Measurements from ENCODE around the gene NOVA2. TPM values are rescaled to one million over a fixed set of nuclear protein-coding genes. Genes with fewer than 3 reads are reported as not detected.

The NOVA2 gene, protein sequence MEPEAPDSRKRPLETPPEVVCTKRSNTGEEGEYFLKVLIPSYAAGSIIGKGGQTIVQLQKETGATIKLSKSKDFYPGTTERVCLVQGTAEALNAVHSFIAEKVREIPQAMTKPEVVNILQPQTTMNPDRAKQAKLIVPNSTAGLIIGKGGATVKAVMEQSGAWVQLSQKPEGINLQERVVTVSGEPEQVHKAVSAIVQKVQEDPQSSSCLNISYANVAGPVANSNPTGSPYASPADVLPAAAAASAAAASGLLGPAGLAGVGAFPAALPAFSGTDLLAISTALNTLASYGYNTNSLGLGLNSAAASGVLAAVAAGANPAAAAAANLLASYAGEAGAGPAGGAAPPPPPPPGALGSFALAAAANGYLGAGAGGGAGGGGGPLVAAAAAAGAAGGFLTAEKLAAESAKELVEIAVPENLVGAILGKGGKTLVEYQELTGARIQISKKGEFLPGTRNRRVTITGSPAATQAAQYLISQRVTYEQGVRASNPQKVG
- total RNA-seq = 2.9 TPM

DNA sequence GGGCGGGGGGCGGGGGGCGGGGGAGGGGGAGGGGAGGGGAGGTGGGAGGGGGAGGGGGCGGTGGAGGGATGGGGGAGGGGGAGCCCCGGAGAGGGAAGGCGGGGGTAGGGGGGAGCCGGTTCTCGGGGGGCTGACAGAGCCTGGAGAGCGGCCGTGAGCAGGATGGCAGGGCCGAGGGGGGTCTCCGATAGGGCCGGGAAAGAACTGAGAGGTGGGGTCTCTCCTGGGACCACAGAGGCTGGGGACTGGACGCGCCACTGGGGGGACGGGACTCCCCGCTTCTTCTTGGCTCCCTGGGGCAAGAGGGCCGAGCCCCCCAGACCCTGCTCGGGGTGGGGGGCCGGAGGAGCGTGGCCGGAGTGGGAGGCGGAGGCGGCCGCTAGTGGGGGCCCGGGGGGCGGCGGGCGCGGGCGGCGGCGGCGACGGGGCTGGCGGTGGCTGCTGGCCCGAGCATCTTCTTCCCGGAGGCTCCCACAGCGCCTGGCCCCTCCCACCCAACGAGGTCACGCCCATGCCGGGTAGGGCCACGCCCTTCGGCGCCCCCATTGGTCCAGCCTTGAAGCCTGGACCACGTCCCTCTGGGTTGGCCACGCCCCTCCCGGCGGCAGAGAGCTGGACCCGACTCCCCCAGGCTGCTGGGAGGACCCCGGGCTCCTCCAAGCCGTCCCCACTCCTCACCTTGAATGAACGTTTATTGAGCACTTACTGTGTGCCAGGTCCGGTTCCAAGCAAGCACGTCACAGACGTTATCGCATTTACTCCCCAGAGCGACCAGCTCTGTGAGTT lies at the start of gene NOVA2:
Gene NOVA2, minus strand, starts transcription at position 313 of the 786 bp plus-strand sequence. CDS start 514 bp downstream, outside the sequence.
- peak; percentile 49 for DNase-seq

DNA sequence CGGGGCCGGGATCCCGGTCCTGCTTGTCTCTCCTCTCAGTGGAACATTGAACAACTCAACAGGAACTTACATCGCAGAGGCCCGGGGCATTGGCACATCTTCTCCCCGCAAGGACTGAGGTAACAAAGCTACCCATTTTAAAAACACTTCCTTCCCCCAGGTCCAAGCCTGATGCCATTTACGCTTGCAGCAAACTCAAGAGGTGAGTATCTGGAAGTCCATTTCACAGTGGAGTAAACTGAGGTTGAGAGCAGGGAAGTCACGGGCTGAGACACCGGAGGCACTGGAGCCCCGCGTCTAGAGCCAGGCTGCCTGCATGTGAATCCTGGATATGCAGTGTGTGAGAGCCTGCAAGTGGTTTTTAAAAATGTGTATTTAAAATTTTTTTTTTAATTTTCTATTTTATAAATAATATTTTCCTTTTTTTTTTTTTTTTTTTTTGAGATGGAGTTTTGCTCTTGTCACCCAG lies 49.7 kb upstream of the NOVA2 start:
- no peak for DNase-seq

DNA sequence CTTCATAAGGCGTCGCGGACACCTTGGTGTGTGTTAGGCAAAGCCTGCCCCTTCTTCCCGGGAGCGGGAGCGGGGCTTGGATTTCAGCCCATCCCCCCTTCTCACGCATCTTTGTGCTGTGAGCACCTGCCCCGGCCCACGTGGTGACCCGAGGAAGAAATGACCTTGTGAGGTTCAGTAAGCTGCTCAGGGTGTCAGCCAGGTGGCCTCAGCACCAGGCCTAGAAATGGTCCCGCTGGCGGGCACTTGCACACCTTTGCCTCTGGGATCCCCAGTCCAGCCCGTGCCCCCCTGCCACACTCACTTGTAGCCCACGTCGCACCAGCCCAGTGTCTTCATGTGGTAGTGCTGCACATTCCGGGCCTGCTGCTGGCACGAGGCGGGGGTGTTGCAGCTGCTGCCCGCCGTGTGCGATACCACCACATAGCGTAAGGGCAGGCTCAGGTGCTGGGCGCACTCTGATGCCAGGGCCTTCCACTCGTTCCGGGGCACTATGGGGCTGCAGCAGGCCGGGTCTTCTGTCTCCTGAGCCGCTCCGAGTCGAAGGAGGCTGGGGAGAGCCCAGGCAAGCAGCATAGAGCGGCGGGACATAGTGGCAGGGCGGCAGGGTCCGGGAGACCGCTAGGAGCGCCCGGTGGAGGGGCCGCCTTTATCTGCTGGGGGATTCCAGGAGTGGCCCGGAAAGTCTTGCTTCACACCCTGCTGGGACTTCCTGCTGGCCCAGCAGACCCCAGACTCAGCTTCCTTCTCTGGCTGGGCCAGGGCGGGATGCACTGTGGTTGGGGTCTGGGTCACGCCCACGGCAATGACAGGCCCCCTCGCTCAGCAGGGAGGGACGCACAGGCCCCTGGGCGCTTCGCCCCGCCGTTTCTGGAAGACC lies 49.0 kb upstream of the NOVA2 start, which contains the start of gene PGLYRP1:
Gene PGLYRP1, minus strand, starts transcription at position 623 of the 880 bp plus-strand sequence. Its CDS starts 32 bp downstream, at position 591.
- no peak for DNase-seq

DNA sequence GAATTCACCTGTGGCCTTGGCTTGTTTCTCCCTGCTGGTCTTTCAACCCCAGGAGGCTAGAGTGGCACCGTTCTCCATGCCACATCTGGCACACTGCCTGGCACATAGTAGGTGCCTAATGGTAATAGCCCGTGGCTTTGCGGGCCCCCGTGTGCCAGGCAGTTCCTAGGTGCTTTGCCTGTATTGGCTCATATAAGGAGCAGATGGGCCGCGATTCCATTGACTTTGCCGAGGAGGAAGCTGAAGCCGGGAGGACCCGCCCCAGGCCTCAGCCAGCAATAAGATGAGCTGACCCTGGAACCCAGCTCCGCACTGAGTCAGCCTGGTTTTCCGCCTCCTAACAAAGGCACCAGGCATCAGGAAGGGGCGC lies 48.4 kb upstream of the NOVA2 start:
- DNase-seq = no peak

DNA sequence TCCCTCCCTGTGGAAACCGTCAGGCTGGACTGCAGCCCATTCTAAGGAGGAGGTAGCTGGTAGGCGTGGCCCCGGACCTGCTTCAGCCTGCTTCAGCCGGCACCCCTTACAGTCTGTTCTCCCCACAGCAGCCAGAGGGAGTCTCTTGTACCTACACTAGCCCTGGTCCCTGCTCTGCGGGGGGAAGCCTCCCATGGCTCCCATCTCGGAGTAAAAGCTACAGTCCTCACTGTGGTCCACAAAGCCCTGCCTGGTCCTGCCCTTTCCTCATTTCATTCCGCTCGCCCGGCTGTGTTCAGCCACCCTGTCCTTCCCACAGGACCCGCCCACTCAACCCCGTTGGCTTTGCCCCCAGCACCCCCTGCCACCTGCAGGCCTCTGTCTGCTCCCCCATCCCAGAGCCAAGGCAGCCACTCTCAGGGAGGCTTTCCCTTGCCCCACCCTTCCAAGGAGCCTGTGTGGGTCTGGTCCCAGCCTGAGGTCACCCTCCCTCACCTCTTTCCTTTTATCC lies 47.9 kb upstream of the NOVA2 start:
- DNase-seq = no peak

DNA sequence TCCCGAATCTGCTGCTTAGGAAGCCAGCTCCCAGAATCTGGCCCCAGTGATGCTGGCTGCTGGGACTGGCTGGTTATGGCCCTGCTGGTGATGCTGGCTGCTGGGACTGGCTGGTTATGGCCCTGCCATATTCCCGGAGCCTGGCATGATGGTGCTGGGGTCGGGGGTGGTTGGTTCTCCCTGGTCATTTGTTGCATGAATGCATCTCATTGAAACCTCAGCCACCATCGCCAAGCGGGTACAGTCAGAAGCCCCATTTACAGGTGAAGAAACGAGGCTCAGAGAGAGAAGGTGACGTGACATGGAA lies 47.1 kb upstream of the NOVA2 start:
- no peak for DNase-seq

DNA sequence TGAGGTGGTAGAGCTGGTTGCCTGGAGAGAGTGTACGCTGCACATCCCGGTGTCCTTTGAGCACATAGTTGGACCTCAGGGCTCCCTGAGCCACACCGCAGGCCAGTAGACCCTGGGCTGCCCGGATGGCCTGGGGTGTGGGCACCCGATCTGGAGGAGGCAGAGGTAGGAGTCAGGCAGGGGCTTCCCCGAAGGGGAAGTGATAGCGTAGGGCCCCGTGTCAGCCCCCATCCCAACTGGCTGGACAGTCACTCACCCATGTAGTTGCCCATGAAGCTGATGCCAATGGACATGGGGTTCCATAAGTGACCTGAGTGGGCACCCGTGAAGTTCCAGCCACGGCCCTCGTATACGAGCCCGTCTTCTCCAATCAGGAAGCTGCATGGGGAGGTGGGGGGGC lies 45.6 kb upstream of the NOVA2 start:
- DNase-seq = no peak

DNA sequence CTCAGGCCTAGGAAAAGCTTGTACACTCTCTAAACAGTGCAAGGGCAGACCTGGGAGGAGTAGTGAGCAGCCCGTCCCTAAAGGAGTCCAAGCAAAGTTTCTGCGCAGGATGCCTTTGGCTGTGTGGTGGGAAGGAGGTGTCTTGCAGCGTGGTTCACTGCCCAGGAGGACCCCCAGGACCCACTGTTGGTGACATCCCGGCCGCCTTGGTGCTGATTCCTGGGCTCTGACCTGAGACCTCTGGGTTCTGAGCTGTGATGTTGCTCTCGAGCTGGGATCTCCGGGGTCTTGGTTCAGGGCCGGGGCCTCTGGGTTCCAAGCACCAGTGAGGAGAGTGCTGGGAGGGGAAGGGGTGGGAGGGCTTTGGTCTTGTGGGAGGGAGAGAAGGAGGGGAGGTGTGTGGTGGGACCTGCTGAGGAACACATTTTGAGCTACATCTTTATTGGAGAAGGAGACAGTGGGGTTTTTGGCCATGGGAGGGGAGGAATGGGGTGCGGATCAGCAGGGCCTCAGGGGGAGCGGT lies 45.1 kb upstream of the NOVA2 start:
- DNase-seq = no peak

DNA sequence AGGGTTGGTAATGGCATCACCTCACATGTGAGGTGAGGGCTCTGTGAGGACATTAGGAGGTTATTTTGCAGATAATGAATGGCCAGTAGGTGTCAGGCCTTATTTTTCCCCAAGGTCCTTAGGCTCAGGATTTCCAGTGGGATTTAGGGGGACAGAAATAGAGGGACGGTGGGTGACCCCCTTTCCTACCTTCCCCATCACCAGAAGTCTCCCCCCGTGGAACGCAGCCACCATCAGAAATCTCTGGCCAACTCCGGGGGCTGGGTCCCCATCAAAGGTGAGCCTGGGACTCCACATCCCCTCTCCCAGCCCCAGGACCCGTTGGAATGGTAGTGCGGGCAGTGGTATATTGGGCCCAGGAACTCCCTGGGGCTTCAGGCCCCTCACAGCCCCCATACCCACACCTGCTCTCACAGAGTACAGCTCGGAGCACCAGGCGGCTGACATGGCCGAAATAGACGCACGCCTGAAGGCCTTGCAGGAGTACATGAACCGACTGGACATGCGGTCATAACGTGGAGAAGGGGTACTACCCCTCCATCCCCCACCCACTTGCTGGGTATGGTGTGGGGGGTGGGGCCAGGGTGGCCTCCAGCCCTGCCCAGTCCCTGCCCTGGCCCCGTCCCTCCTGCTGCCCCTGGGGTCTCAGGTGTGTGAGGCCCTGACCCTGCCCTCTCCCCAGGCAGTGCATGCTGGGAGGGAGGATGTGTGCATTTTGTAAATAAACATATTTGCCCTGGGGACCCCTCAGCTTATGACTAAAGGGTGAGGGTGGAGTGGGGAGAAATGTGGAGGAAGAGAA lies 44.4 kb upstream of the NOVA2 start:
- DNase-seq = no peak

DNA sequence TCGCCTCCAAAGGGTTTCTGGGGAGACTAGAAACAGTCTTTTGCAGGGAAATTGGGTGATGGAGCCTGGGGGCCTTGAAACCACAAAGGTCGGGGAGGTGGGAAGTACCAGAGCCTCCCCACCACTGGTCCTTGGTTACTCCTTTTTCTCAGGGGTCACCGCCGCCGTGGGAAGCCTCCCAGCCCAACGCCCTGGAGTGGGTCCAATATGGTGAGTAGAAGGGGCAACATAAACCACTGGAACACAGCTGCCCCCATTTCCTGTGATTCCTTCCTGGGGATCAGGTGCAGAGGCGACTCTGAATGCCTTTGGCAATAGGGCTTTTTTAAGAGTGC lies 43.4 kb upstream of the NOVA2 start:
- no peak for DNase-seq

DNA sequence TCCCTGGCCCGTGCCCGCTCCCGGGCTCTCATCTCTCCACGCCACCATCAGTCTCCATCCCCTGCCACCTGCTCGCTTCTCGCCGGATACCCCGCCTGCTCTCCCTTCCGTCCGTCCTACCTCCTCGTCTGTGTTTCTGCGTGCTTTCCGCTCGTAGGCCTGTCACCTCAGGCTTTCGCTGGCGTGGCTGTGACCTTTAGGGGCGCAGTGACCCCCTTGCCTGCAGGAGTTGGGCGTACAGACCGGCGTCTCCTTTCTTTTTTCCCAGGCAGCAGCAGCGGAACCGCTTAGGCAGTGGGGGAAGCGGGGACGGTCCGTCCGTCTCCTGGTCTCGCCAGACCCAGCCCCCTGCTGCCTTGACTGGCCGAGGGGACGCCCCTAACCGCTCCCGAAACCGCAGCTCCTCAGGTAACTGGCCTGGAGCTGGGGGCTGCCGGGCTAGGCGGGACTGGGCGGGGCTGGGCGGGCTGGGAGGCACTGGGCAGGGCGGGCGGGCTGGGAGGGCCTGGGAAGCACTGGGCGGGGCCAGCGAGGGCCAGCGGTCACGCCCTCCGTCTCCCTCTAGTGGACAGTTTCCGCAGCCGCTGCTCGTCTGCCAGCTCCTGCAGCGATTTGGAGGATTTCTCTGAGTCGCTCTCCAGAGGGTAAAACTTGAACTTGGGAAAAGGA lies 42.9 kb upstream of the NOVA2 start:
- peak; percentile 92 for DNase-seq

DNA sequence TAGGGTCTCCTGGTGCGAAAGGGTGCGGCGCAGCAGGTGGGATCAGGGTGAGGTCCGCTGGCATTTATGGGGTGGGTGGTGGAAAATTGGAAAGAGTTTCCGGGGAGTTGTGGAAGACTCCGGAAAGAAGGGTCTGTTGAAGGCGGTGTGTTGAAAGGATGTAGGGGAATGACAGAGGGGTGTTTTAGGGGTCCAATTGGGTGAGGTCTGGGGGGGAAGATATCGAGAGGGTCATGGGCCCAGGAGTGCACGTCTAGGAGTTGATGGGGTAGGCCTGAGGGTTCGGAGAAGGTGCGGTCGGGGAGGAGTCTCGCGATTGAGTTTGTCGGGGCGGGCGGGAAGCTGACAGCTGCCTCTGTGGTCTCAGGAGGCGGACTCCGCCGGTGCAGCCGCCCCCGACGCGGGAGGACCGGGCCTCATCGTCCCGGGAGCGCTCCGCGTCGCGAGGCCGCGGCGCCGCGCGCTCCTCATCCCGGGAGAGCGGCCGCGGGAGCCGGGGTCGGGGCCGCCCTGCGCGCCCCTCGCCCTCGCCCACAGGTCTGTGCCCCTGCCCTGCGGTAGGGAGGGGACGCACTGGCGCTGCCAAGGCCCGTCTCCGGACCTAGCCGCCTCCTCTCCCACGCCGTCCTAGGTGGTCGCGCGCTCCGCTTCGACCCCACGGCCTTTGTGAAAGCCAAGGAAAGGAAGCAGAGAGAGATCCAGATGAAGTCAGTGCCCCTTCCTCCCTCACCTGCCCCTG lies 42.2 kb upstream of the NOVA2 start:
- no peak for DNase-seq

DNA sequence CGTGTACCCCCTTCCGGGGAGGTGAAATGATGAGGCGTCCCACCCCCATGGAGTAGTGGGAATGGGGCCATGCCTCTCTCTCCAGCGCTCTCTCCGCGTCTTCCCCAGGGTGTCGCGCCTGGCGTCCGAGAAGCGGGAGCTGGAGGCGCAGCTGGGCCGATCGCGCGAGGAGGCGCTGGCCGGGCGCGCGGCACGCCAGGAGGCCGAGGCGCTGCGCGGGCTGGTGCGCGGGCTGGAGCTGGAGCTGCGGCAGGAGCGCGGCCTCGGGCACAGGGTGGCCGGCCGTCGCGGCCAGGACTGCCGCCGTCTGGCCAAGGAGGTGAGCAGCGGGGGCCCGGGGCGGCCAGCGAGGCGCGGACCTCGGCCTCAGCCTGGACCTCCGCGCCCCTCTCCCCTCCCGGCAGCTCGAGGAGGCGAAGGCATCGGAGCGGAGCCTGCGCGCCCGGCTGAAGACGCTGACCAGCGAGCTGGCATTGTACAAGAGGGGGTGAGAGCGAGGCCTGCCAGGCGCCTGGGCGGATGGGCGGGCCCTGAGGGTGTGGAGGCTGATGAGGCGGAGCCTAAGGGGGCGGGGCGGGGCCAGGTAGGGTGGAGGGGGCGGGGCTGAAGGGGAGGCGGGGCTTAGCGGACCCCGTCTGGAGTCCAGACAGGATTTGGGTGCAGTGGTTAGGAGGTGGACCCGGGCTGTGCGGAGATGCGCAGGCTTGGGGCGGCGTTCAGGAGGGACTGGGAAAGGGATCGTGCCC lies 41.4 kb upstream of the NOVA2 start:
- peak; percentile 63 for DNase-seq

DNA sequence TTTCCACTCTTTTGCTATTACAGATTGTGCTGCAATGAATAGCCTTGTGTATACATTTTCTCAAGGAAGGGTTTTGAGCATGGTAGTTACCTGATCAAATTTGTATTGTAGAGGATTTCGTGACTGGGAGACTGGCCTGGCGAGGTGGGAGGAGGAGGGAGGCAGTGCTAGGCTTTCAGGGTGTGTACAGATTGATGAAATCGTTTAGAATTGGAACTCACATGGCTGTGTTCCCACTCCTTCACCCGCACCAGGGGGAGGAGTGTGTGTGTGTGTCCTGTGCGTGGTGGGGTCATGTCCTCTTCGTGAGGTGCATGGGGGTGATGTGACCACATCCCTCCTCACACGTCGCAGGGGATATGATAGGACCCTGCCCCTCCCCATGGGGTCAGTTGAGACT lies 40.9 kb upstream of the NOVA2 start:
- DNase-seq = no peak

DNA sequence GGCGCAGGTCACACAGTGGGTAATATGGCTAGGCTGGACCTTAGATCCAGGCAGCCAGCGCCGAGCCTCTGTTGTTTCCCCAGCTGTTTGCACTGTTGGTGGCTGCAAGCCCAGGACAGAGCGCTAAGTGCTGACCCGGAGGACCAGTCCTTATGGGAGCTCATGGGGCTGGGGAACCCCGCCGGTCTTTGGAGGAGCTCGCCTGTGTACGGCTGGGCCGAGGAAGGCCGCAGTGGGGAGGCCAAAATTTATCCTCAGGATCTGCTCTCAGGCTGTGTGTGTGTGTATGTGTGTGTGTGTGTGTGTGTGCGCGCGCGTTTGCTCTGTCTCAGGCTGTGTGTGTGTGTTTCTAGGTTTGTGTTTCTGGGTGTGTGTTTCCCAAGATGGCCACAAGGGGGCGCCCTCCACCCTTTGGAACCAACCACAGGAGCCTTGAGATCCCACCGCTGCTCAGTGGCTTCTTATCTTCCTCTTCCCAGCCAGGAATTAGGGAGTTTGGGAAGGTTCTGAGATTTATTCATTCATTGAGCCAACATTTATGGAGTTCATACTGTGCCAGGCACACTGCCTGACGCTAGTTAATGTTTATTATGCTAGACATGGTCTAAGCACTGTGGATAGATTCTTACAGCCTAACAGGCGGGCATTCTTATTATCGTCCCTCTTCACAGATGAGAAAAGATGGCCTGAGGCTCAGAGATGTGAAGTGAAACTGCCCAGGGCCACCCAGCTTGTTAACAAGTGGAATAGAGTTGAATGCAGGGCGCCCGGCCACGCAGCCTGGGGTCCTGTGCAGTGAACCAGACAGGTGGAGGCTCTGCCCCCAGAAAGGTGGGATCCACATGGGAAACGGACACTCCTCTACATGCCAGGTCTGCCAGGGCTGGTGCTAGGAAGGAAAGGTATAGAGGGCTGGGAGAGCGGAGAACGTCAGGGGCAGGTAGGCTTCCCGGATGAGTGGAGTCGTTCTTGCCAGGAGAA lies 36.2 kb upstream of the NOVA2 start:
- peak; percentile 78 for DNase-seq

DNA sequence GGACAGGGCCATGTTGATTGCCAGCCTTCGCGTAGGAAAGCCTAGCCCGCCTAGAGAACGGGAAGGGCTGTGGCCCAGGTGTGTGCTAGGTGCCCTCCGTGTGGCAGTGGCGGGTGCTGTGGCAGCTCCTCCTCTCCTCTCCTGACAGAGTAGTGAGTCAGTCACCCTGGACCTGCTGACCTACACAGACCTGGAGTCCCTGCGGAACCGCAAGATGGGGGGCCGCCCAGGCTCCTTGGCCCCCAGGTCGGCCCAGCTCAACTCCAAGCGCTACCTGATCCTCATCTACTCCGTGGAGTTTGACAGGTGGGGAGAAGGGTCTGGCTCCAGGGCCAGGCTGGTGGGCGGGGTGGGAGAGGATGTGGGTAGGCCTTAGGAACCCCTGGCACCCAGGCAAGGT lies 32.7 kb upstream of the NOVA2 start:
- no peak for DNase-seq

DNA sequence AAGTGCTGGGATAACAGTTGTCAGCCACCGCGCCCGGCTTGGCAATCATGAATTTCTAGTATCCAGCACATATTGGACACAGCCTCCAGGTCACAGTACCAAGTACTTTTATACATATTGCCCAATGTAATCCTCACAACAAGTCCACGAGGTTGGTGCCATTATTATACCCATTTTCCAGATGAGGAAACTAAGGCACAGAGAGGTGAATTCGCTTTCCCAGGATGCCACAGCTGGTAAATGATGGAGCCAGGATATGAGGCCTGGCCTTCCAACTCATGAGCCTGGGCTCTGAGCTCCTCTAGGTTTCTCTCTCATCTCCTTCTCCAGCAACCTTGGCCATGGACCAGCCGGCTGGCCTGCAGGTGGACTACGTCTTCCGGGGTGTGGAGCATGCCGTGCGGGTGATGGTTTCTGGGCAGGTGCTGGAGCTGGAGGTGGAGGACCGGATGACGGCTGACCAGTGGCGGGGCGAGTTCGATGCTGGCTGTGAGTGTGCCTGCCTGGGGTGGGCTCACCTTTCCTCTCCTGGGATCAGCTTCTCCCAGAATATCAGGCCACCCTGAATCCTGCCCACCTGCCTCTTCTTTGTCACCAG lies 29.1 kb upstream of the NOVA2 start:
- no peak for DNase-seq
